ENCODE measurements around the gene RMC1.
"Not testable (repeated sequence)": the region's sequence is repeated elsewhere in the genome, so short reads cannot be mapped to it uniquely, and the experiment has no call there.

Gene RMC1

GRCh38 chr18:23495723-23496440, 7.4 kb upstream of the RMC1 start:
- no peak for DNase-seq (ENCODE audit: low read depth in 1 of 2, low spot score in 1 of 2)

GRCh38 chr18:23498117-23498516, 5.2 kb upstream of the RMC1 start:
- no peak for DNase-seq (ENCODE audit: low read depth in 1 of 2, low spot score in 1 of 2)

- peak; percentile 26 to 62 for DNase-seq (ENCODE audit: low read depth in 1 of 2, low spot score in 1 of 2)
These were observed 4.4 kb upstream of the RMC1 start for GRCh38 chr18:23498877-23499276.

GRCh38 chr18:23499291-23499781, 4.0 kb upstream of the RMC1 start:
- no peak for DNase-seq (ENCODE audit: low read depth in 1 of 2, low spot score in 1 of 2)

DNA sequence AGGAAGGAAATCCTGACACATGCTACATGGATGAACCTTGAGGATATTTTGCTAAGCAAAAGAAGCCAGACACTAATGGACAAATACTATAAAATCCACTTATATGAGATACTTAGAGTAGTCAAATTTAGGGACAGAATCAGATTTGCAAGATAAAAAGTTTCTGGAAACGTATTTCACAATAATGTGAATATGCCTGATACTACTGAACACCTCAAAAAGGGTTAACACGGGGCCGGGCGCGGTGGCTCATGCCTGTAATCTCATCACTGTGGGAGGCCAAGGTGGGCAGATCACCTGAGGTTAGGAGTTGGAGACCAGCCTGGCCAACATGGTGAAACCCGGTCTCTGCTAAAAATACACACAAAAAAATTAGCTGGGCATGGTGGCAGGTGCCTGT, 1.7 kb upstream of the RMC1 start:
- DNase-seq (ENCODE audit: low read depth in 1 of 2, low spot score in 1 of 2) = no peak

- no peak for DNase-seq (ENCODE audit: low read depth in 1 of 2, low spot score in 1 of 2)
These were observed 734 bp upstream of the RMC1 start for GRCh38 chr18:23502516-23503037.

DNA sequence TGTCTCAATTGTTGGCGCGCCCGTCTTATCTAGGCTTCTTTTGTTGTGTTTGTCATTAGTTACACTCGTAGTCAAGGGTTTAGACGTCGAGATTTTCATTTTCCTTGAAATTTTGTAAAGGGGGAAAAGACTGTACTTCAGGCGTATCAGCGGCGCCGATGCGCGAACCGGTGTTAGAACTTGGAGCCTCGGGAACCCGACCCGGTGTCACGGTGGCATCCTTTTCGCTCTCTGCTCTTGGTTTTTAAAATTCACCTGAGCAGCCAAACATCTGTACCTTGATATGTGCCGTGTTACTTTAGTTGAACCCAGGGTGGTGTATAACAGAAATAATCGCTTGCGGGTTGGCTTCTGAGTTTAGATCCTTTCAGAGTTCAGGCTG, 643 bp downstream of the RMC1 start:
- DNase-seq (ENCODE audit: low read depth in 1 of 2, low spot score in 1 of 2) = no peak

- DNase-seq (ENCODE audit: low read depth in 1 of 2, low spot score in 1 of 2) = no peak
These were observed 1.4 kb downstream of the RMC1 start for GRCh38 chr18:23504720-23505119.

- no peak for DNase-seq (ENCODE audit: low read depth in 1 of 2, low spot score in 1 of 2)
These were observed 3.1 kb downstream of the RMC1 start for GRCh38 chr18:23506393-23506792.

GRCh38 chr18:23510923-23511322, 7.6 kb downstream of the RMC1 start:
- DNase-seq (ENCODE audit: low read depth in 1 of 2, low spot score in 1 of 2) = not testable (repeated sequence)

GRCh38 chr18:23512216-23512615, 8.9 kb downstream of the RMC1 start:
- not testable (repeated sequence) for DNase-seq (ENCODE audit: low read depth in 1 of 2, low spot score in 1 of 2)

DNA sequence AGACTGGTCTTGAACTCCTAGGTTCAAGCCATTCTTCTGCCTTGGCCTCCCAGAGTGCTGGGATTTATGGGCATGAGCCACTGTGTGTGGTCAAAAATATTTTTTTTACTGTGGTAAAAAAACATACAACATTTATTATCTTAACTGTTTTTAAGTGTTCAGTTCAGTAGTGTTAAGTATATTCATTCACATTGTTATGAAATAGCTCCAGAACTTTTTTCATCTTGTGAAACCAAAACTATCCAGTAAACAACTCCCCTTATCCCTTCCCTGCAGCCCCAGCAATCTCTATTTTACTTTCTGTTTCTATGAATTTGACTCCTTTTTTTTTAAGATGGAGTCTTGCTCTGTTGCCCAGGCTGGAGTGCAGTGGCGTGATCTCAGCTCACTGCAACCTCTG, 9.3 kb downstream of the RMC1 start:
- DNase-seq (ENCODE audit: low read depth in 1 of 2, low spot score in 1 of 2) = no peak

DNA sequence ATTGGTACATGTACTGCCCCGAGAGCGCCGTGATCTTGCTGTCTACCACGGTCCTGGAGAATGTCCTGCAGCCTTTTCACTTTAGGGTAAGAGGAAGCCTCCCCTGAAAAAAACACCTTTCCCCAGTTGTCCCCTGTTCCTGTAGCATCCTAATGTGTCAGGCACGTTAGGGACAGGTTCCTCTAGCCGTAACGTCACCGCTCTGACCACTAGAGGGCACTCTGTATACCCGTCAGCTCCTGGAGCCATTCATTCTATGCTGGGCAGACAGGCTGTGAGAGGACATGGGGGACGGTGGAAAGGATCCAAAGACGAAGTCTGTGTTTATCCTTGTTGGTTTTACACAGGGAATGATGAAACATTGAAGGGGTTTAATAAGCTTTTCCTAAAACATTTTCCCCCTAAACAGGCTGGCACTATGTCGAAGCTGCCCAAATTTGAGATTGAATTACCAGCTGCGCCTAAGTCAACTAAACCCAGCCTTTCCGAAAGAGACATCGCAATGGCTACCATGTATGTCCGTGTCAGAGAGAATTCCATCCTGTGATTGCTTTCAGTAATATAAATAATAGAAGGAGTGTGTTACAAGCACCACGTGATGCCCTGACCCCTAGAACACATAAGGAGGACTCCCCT, 12.7 kb downstream of the RMC1 start:
- peak; percentile 38 to 71 for DNase-seq (ENCODE audit: low read depth in 1 of 2, low spot score in 1 of 2)

- no peak for DNase-seq (ENCODE audit: low read depth in 1 of 2, low spot score in 1 of 2)
These were observed 16.4 kb downstream of the RMC1 start for GRCh38 chr18:23519734-23520133.

GRCh38 chr18:23521271-23521670, 18.0 kb downstream of the RMC1 start:
- no peak for DNase-seq (ENCODE audit: low read depth in 1 of 2, low spot score in 1 of 2)

DNA sequence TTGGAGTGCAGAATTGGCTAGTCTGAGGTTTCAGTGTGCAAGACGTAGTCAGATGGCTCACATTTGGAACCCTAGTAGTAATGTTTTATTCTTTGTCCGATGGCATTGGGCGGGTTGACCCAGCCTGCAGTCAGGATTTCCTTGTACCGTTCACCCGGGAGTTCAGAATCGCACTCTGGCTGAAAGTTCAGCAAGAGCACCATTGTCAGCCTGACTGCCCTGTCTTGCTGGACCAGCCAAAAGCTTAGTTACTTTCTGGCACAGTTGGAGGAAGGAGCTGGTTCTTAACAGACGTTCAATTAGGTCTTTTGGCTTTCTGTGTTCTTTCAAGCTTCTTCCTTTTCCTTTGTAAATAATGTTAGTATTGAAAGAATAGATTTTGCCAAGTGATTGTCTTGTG, 18.6 kb downstream of the RMC1 start:
- no peak for DNase-seq (ENCODE audit: low read depth in 1 of 2, low spot score in 1 of 2)

- no peak for DNase-seq (ENCODE audit: low read depth in 1 of 2, low spot score in 1 of 2)
These were observed 20.3 kb downstream of the RMC1 start for GRCh38 chr18:23523429-23524212.

DNA sequence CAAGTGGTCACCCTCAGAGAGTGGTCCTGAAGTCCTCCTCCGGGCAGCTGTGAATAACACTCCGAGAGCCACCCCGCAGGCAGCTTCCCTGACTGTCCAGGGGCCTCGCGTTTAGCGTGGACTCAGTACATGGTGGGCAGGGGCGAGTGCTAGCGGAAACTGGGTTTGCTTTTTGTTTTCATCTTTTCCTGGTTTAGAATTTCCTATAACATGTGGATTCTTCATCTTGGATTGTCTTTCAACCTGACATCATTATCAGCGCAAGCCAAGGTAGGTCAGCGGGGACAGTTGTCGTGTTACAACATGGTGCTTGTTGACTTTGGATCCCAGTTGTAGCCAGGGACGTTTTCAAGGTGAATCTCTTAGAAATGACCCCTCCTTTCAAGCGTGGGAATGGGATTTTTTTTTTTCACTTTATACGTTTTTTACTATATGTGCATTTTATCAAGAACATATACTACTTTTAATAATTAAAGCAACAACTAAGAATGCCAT, 20.9 kb downstream of the RMC1 start:
- no peak for DNase-seq (ENCODE audit: low read depth in 1 of 2, low spot score in 1 of 2)

- DNase-seq (ENCODE audit: low read depth in 1 of 2, low spot score in 1 of 2) = no peak
These were observed 23.3 kb downstream of the RMC1 start for GRCh38 chr18:23526501-23527063.

GRCh38 chr18:23528580-23529472, 25.5 kb downstream of the RMC1 start:
- no peak for DNase-seq (ENCODE audit: low read depth in 1 of 2, low spot score in 1 of 2)
